GM19328 (cell line): Measurements from ENCODE around the gene TMBIM4.
"Not testable (repeated sequence)": the region's sequence is repeated elsewhere in the genome, so short reads cannot be mapped to it uniquely, and the experiment has no call there.

ENCODE experiments used
- ATAC-seq: cut with Tn5 transposase; IDR thresholded peaks from one replicate; pipeline ENCODE4 v1.9.1; 2021; ENCODE audit warnings: mild to moderate bottlenecking, moderate library complexity; ENCODE audit not compliant: unreplicated experiment

TMBIM4 gene

GRCh38 chr12:66169221-66170170, at the start of gene TMBIM4:
Gene TMBIM4 (minus strand): TSS chr12:66169996. CDS start chr12:66169951, 45 bp downstream.
- peak; percentile 86 for ATAC-seq

- no peak for ATAC-seq
These were observed 47.6 kb upstream of the TMBIM4 start for GRCh38 chr12:66217342-66217917.

GRCh38 chr12:66213011-66213410, 43.2 kb upstream of the TMBIM4 start:
- ATAC-seq: not testable (repeated sequence)

GRCh38 chr12:66211573-66211972, 41.8 kb upstream of the TMBIM4 start:
- not testable (repeated sequence) for ATAC-seq

- no peak for ATAC-seq
These were observed 41.0 kb upstream of the TMBIM4 start for GRCh38 chr12:66210840-66211239.

GRCh38 chr12:66206141-66206540, 36.3 kb upstream of the TMBIM4 start:
- no peak for ATAC-seq

GRCh38 chr12:66203820-66204219, 34.0 kb upstream of the TMBIM4 start:
- no peak for ATAC-seq

GRCh38 chr12:66199831-66200509, 30.2 kb upstream of the TMBIM4 start:
- ATAC-seq: no peak

GRCh38 chr12:66199141-66199540, 29.3 kb upstream of the TMBIM4 start:
- ATAC-seq: no peak

- ATAC-seq: no peak
These were observed 27.7 kb upstream of the TMBIM4 start for GRCh38 chr12:66197495-66197921.

- peak; percentile 75 for ATAC-seq
These were observed 27.0 kb upstream of the TMBIM4 start for GRCh38 chr12:66196806-66197205.

- no peak for ATAC-seq
These were observed 25.4 kb upstream of the TMBIM4 start for GRCh38 chr12:66195242-66195641.

- no peak for ATAC-seq
These were observed 24.3 kb upstream of the TMBIM4 start for GRCh38 chr12:66194122-66194521.

- no peak for ATAC-seq
These were observed 21.8 kb upstream of the TMBIM4 start for GRCh38 chr12:66191547-66192126.

- ATAC-seq: no peak
These were observed 20.9 kb upstream of the TMBIM4 start for GRCh38 chr12:66190519-66191370.

- ATAC-seq: no peak
These were observed 20.1 kb upstream of the TMBIM4 start for GRCh38 chr12:66189889-66190288.

- no peak for ATAC-seq
These were observed 19.7 kb upstream of the TMBIM4 start for GRCh38 chr12:66189486-66189843.

- no peak for ATAC-seq
These were observed 19.0 kb upstream of the TMBIM4 start, which contains the start of gene IRAK3 for GRCh38 chr12:66188584-66189485. Gene IRAK3 (plus strand): TSS chr12:66189214. CDS start chr12:66189300, 86 bp downstream.

GRCh38 chr12:66187821-66188220, 18.0 kb upstream of the TMBIM4 start:
- ATAC-seq: no peak
